WI38 (cell line): Measurements from ENCODE around the gene ANK3.
A peak's percentile ranks its signal among the peaks of the same experiment; 100 is the strongest.

Experiments
- H3K4me3 ChIP-seq: 2 replicates; pipeline ENCODE4 v1.5.1; 2011; ENCODE audit warnings: low read depth, mild to moderate bottlenecking, control low read depth, low read length
- CTCF ChIP-seq: IDR thresholded peaks from 2 replicates; pipeline ENCODE4 v1.5.1; 2012; ENCODE audit warnings: low read depth, mild to moderate bottlenecking, control low read depth, low read length

The ANK3 gene

DNA sequence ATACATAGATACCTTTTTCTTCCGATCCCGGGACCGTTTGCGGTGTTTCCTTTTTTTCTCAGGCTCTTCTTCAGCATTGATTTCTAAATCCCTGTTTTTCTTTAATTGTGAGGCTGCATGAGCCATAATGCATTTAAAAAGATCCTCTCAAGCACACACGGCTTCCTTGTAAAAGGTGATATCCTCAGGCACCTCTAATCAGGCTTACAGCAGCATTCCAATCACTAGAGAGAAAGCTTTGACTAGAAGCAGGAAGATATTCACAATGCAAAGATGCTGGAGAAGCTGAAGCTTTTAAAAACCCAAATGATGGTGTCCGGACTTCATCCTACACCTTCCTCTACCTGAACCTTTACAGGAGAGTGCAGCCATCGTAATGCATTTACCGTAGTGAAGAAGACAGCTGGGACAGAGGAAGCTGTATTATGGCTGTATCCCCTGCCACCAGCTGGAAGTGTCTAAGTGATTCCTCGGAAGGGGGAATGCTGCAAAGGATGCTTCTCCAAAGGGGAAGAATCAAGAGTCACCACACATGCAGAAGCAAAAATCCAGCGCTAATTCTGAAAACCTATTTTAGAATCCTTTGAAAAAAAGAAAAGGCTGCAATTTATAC lies at the start of gene ANK3:
ANK3 (minus strand) TSS at position 463 of the 613 bp plus-strand sequence; CDS start at position 126, 337 bp downstream.
- no peak within 1 kb of the TSS for H3K4me3 ChIP-seq
- no peak for TF ChIP-seq CTCF

GRCh38 chr10:60434418-60435046 lies 44.9 kb upstream of the ANK3 start:
- H3K4me3 ChIP-seq = no peak overlapping the region
- peak; percentile 23; the same call in 1 of the 2 replicates for TF ChIP-seq CTCF

- TF ChIP-seq CTCF = no peak
These were observed 44.0 kb upstream of the ANK3 start for GRCh38 chr10:60433684-60434083.

DNA sequence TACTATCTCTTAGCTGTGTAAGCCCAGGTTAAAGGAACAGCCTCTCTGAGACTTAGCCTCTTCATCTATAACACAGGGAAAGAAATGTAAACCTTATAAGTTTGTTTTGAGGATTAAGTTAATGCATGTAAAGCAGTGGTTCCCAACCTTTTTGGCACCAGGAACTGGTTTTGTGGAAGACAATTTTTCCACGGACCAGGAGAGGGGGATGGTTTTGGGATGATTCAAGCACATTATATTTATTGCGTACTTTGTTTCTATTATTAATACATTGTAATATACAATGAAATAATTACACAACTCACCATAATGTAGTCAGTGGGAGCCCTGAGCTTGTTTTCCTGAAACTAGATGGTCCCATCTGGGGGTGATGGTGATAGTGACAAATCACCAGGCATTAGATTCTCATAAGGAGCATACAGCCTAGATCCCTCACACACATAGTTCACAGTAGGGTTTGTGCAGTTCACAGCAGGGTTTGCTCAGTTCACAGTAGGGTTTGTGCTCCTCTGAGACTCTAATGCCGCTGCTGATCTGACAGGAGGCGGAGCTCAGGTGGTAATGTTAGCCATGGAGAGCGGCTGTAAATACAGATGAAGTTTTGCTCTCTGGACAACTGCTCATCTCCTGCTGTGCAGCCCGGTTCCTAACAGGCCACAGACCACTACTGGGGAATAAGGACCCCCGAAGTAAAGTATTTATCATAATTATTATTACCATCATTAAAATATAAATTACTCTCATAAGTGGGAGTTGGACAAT lies 41.3 kb upstream of the ANK3 start:
- no peak overlapping the region for H3K4me3 ChIP-seq
- no peak for TF ChIP-seq CTCF

More at GRCh38 chr10:60433684-60434083, 44.0 kb upstream of the ANK3 start:
- H3K4me3 ChIP-seq = no peak overlapping the region

DNA sequence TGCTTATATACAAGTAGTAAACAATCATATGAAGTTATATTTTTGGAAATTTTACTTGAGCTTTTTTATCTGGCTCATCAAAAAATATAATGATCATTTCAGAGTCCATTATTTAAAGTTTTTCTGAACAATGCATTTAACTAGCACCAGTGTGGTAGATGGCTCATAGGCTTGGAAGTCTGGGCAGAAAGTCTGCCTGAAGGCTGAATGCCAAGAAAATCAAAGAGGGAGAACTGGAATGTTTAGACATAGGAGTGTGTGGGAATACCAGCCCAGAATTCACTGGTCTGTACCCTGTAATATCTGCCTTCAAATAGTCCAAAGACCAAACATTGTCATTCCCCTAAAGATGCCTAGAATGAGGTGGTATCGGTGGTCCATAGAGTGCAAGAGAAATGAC lies 40.3 kb upstream of the ANK3 start:
- no peak overlapping the region for H3K4me3 ChIP-seq
- TF ChIP-seq CTCF = no peak

- no peak overlapping the region for H3K4me3 ChIP-seq
- TF ChIP-seq CTCF = no peak
These were observed 39.6 kb upstream of the ANK3 start for GRCh38 chr10:60429084-60429849.
